Fibroblast of lung (primary cell): ENCODE measurements around the gene KCNH4.

Experiments used
- EZH2 ChIP-seq: IDR thresholded peaks from 2 replicates; pipeline ENCODE4 v1.5.1; 2012; ENCODE audit warnings: low read length, control low read depth, mild to moderate bottlenecking; ENCODE audit errors: missing control alignments
- TF ChIP-seq, protein P1 (sequence below), 2 donors: IDR thresholded peaks in 1 of 2; conservative IDR thresholded peaks in 1 of 2; 1 replicate in 1 of 2; 2 replicates in 1 of 2; pipeline ENCODE4 v1.5.1; 2011 to 2012; ENCODE audit warnings: low read length in 2 of 2, control low read depth in 1 of 2, inconsistent platforms in 1 of 2, low read depth in 1 of 2, mild to moderate bottlenecking in 1 of 2

DNA sequence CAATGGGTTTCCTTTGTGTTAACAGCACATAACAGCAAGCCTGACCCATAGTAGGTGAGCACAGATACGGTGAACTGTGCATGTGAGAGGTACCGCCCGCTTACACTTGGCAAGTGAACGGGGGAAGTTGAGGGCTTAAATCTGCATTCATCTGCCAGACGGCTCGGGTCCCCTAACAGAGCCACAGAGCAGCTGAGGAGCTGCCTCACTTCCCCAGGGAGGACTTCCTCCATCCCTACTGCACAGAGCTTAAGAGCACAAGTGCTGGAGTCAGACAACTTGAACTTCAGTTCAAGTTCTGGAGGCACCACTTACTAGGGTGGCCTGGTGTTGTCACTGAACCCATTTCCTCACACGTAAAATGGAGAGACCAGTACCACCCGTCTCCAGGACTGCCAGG lies 39.6 kb downstream of the KCNH4 start:
- TF ChIP-seq, protein P1, sequence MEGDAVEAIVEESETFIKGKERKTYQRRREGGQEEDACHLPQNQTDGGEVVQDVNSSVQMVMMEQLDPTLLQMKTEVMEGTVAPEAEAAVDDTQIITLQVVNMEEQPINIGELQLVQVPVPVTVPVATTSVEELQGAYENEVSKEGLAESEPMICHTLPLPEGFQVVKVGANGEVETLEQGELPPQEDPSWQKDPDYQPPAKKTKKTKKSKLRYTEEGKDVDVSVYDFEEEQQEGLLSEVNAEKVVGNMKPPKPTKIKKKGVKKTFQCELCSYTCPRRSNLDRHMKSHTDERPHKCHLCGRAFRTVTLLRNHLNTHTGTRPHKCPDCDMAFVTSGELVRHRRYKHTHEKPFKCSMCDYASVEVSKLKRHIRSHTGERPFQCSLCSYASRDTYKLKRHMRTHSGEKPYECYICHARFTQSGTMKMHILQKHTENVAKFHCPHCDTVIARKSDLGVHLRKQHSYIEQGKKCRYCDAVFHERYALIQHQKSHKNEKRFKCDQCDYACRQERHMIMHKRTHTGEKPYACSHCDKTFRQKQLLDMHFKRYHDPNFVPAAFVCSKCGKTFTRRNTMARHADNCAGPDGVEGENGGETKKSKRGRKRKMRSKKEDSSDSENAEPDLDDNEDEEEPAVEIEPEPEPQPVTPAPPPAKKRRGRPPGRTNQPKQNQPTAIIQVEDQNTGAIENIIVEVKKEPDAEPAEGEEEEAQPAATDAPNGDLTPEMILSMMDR (conservative IDR thresholded peaks at IDR 0.05 in 1 of 2, IDR thresholded peaks at IDR 0.05 in 1 of 2; ENCODE audit: low read depth in 1 of 2, low read length in 2 of 2): no peak
- no peak for TF ChIP-seq EZH2
